CD4-positive, alpha-beta T cell treated with Interleukin-6 at 100 ng/mL for 8 hours (primary cell): ENCODE data around the gene MANF.
"Not testable (repeated sequence)": the region's sequence is repeated elsewhere in the genome, so short reads cannot be mapped to it uniquely, and the experiment has no call there.

Source experiments
- DNase-seq: peaks from one replicate; pipeline ENCODE4 v3.0.0-alpha.2; 2020; ENCODE audit warnings: mixed read lengths, low spot score

Gene MANF

GRCh38 chr3:51384726-51385473, at the start of gene MANF:
TSS of gene MANF (plus strand) at chr3:51385291. CDS start at chr3:51385343, 52 bp downstream.
- peak; percentile 97 for DNase-seq

GRCh38 chr3:51336261-51336660, 48.8 kb upstream of the MANF start:
- no peak for DNase-seq

GRCh38 chr3:51337666-51338065, 47.4 kb upstream of the MANF start:
- DNase-seq = no peak

DNA sequence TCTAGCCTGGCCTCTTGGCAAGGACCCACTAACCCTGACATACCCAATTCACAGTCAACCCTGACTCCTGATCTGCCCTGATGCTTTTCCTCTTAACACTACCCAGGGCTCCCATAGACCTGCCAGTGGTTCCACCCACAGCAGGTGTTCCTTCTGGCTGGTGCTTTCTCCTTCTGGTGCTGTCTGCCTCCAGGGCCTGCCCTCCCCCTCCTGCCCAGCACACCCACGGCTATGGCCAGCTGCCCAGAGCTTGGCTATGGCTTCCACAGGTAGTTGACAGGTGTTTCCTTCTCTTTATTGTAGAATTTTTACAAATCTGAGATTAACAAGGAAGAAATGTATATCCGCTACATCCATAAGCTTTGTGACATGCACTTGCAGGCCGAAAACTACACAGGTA, 46.5 kb upstream of the MANF start:
- no peak for DNase-seq

GRCh38 chr3:51340013-51340829, 44.9 kb upstream of the MANF start:
- DNase-seq = no peak

- DNase-seq = no peak
These were observed 44.0 kb upstream of the MANF start for GRCh38 chr3:51340989-51341636.

DNA sequence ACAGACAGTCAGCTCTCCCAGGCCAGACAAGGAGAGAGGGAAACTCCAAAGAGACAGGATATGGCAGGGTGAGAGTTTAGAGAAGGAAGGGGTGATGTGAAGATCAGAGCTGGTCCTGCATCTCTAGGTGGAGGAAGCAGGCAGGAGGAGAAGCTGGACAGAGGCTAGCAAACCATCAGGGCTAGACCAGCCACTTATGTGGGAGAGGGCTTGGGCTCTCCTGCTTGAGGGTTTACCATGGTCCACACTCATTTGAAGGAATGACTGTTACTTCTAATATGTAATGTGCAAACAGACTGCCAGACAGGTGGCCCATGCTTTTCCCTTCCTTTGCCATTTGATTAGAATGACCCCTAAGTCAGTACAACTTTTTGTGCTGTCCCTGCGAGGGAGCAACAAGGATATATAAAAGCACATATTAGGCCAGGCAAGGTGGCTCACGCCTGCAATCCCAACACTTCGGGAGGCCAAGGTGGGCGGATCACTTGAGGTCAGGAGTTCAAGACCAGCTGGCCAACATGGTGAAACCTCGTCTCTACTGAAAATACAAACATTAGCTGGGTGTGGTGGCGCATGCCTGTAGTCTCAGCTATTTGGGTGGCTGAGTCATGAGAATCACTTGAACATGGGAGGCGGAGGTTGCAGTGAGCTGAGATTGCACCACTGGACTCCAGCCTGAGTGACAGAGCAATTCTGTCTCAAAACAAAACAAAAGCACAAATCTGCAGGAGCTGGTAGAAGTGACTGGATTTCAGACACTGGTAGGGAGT, 41.0 kb upstream of the MANF start:
- DNase-seq = no peak

- no peak for DNase-seq
These were observed 34.3 kb upstream of the MANF start for GRCh38 chr3:51350751-51351150.

DNA sequence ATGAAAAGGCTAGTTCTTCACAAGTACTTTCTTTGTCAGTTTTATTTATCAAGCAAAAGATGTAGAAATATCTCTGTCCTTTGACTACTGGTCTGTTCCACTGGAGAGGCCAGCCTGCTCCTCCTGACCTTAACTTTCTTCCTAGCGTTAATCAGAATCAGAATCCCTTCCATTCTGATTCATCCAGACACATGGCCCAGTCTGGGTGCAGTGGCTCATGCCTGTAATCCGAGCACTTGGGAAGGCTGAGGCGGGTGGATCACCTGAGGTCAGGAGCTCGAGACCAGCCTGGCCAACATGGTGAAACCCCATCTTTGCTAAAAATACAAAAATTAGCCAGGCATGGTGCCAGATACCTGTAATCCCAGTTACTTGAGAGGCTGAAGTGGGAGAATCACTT, 32.0 kb upstream of the MANF start:
- DNase-seq = no peak

DNA sequence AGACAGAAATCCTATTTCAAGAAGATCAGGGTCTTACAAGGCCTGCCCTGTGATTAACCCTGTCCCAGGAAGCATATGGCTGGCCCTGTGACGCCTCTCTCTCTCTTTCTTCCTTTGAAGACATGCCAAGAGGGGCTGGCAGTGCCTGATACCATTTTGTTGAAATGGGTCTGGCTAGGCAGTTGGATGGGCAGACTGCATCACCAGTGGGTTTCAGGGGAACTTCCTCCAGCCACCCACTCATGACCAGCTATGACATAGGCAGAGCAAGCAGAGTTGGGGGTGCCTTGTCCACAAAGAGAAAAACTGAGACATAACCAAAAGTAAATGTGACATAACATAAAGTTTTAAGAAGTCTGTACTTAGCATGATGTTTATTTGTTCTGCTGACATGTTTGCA, 31.4 kb upstream of the MANF start:
- DNase-seq = no peak

DNA sequence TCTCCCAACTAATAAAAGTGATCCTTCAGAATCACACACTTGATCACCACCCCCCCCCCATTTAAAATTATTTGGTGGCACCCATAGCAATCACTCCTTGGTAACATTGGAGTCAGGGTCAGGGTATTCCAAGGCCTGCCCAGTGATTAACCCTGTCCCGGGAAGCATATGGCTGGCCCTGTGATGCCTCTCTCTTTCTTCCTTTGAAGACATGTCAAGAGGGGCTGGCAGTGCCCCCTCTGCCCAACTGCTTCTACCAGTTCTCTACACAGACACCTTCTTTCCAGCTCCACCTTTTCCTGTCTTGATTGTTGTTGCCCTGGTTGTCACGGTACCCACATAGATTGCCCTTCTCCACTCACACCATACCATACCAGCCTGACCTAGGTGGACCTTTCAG, 30.9 kb upstream of the MANF start:
- DNase-seq = no peak

DNA sequence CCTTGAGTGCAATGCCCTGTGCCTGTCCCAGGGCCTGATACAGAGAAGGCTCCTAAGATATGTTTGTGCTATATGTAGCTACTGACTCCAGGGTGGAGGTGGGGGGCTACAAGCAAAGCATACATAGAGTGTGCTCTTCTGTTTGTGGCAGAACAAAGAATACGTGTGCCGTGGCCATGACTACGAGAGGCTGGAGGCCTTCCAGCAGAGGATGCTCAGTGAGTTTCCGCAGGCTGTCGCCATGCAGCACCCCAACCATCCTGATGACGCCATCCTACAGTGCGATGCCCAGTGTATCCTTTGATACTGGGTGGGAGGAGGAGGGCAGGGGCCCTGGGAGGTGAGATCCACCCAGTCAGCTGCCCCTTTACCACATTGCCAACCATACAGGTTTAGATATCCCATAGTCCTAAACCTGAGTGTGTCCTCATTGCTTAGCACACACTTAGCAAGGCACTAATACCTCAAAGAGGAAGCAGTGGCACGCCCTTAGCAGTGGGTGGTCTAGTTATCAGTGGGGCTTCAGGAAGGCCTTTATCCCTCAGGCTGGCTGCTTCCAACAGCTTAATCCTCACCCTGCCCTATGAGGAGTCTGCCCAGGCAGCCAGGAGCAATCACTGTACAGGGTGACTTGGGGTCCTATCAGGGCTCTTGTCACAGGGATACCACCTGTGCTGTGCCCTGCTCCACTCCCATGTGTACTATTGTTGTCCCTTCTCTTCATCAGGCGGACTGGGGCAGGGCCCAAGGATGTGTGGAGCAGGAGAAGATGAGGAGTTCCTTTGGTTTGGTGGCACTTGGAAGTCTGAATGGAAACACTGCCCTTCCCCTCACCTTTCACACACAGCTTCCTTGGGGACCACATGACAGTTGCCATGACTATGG, 30.1 kb upstream of the MANF start:
- no peak for DNase-seq

- no peak for DNase-seq
These were observed 29.1 kb upstream of the MANF start for GRCh38 chr3:51355891-51356578.

DNA sequence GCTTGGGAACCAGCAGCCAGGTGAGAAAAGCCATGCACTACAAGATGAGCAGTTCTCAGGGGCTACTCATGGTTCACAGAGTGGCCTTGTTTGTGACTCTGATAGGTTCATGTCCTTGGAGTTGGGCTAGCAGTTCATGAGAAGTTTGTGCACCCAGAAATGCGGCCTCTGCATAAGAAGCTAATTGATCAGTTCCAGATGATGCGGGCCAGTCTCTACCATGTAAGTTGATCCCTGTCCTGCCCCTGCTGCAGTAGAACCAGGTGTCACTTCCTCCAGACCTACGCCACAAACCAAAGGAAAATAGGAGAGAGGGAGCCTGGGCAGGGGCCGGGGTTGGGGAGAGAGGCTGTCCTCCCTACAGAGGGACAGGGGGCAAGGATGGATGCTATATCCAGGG, 27.2 kb upstream of the MANF start:
- no peak for DNase-seq

DNA sequence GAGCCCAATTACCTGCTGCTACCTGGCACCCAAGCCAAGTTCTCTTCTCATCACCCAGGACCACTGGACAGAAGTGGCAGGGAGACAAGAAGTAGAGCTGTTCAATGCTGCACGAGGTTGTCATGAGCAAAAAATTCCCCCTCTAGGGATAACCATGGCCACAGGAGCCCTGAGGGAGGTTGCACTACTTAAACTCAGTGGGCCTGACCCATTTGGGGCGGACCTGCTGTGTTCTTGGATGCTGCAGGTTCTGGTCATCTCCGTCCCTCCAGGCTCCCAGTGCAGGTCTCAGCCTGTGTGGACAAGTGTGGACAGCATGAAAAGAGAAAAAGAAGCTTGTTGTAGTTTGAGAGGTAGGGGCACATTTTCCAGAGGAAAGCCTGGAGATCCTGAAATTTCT, 26.1 kb upstream of the MANF start:
- no peak for DNase-seq

GRCh38 chr3:51360806-51361205, 24.3 kb upstream of the MANF start:
- no peak for DNase-seq

DNA sequence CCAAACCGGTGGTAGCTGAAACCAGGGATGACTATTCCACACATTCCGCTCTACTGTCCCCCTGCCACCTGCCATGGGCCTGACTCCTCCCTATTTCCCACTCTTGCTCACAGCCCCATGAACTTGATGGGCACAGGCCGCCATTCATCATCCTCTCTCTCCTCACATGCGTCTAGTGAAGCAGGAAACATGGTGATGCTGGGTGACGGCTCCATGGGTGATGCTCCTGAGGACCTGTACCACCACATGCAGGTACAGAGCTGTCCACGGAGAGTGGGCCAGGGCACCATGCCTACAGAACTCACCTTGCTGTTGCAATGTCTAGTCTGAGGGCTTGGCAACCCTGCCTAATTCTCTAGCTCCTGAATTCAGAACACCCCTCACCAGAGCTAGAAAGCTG, 23.3 kb upstream of the MANF start:
- DNase-seq = no peak

- no peak for DNase-seq
These were observed 22.6 kb upstream of the MANF start for GRCh38 chr3:51362476-51362875.

DNA sequence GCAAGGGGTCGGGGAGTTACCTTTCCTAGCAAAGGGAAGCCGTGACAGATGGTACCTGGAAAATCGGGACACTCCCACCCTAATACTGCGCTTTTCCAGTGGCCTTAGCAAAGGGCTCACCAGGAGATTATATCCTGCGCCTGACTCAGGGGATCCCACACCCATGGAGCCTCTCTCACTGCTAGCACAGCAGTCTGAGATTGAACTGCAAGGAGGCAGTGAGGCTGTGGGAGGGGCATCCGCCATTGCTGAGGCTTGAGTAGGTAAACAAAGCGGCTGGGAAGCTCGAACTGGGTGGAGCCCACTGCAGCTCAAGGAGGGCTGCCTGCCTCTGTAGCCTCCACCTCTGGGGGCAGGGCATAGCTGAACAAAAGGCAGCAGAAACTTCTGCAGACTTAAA, 16.8 kb upstream of the MANF start:
- not testable (repeated sequence) for DNase-seq

- DNase-seq = peak; percentile 46
These were observed 13.0 kb upstream of the MANF start for GRCh38 chr3:51371943-51372557.
